OCI-LY7 (cell line): Measurements from ENCODE around the gene EPB41L1.

Experiments
- CTCF ChIP-seq: fragments of 200-600 bp; sonication (generic); conservative IDR thresholded peaks from 2 replicates; pipeline ENCODE4 v1.5.1; 2014; ENCODE audit warnings: mild to moderate bottlenecking, antibody characterized with exemption, low read length, moderate library complexity, mixed read lengths
- EZH2phosphoT487 ChIP-seq: fragments of 200-600 bp; sonication (generic); IDR thresholded peaks from 2 replicates; pipeline ENCODE4 v1.6.1; 2018; ENCODE audit warnings: low read depth, borderline replicate concordance, mild to moderate bottlenecking, mixed run types, antibody characterized with exemption, low read length, moderate library complexity, mixed read lengths

- TF ChIP-seq CTCF (peak; percentile 29; the same call in 1 of the 2 replicates), EZH2phosphoT487 (no peak)
Measured at GRCh38 chr20:36210436-36211021, 56.0 kb downstream of the EPB41L1 start.
